ENCODE results near the gene ZBTB20.

GRCh38 chr3:114440700-114441099 lies 706.4 kb downstream of the ZBTB20 start:
- no peak for TF ChIP-seq EZH2 (IDR thresholded peaks at IDR 0.05; ENCODE audit: low read length, unreplicated experiment)
- TF ChIP-seq CTCF (conservative IDR thresholded peaks at IDR 0.05; ENCODE audit: low read depth, low read length): no peak

Data from PC-3 (cell line).